Upper lobe of right lung (tissue), 1 donor: ENCODE results near the gene ROR1. TPM values are rescaled to one million over a fixed set of nuclear protein-coding genes. Genes with fewer than 3 reads are reported as not detected.

Experiments used
- ATAC-seq: fragments of 200-7000 bp; cut with Tn5 transposase; one replicate; pipeline ENCODE4 v1.9.1; 2020; ENCODE audit warnings: mild to moderate bottlenecking, moderate library complexity
- DNase-seq: peaks from one replicate; pipeline ENCODE4 v3.0.0-alpha.2; 2020
- H3K27ac ChIP-seq: fragments of 200-600 bp; one replicate; pipeline ENCODE4 v1.8.0; 2022
- H3K27me3 ChIP-seq: fragments of 200-600 bp; one replicate; pipeline ENCODE4 v1.8.0; 2022; ENCODE audit warnings: mild to moderate bottlenecking
- H3K36me3 ChIP-seq: fragments of 200-600 bp; one replicate; pipeline ENCODE4 v1.8.0; 2022
- H3K4me1 ChIP-seq: fragments of 200-600 bp; one replicate; pipeline ENCODE4 v1.8.0; 2022
- H3K4me3 ChIP-seq: fragments of 200-600 bp; one replicate; pipeline ENCODE4 v1.8.0; 2022; ENCODE audit warnings: mild to moderate bottlenecking
- H3K9me3 ChIP-seq: fragments of 200-600 bp; one replicate; pipeline ENCODE4 v1.8.0; 2022
- CTCF ChIP-seq: fragments of 200-600 bp; IDR thresholded peaks from one replicate; pipeline ENCODE4 v1.8.0; 2022; ENCODE audit warnings: antibody characterized with exemption
- intact Hi-C: fragments of 100-400 bp; cut with DNase I; formaldehyde crosslinking; loops from one replicate; pipeline ENCODE4 v1.11.0; 2022
- total RNA-seq: library from RNA; stranded (reverse); fragmentation: NEBNext Ultra II Directional; extraction: Animal tissue kit (Norgen Biotek cat#: 25700); gene quantifications from one replicate; pipeline ENCODE4 v1.2.1, GENCODE V29; 2021
- donor health status: DM: no; HTN: yes; CAD: no; lungs with severe emphysema.

ROR1 gene
- total RNA-seq, 1 donor from 2014 or later: 21.4 TPM

GRCh38 chr1:63835128-63835527, 61.3 kb downstream of the ROR1 start:
- peaks cover 3% of the 10 kb centered on the region for H3K4me1 ChIP-seq
- TF ChIP-seq CTCF: no peak
- no peaks in the 10 kb centered on the region for H3K36me3 ChIP-seq
- no peaks in the 10 kb centered on the region for H3K27me3 ChIP-seq
- H3K27ac ChIP-seq: no peak overlapping the region
- no peaks in the 10 kb centered on the region for H3K9me3 ChIP-seq
- intact Hi-C loops: no loop called here
- no peak overlapping the region for H3K4me3 ChIP-seq
- no peak for DNase-seq
- no peak for ATAC-seq

GRCh38 chr1:63836374-63836773, 62.6 kb downstream of the ROR1 start:
- TF ChIP-seq CTCF: no peak
- Histone ChIP-seq H3K4me3 (no peak overlapping the region), H3K27me3 (no peaks in the 10 kb centered on the region), H3K36me3 (no peaks in the 10 kb centered on the region), H3K27ac (no peak overlapping the region), H3K4me1 (peaks cover 3% of the 10 kb centered on the region), H3K9me3 (no peaks in the 10 kb centered on the region)
- DNase-seq: no peak
- no peak for ATAC-seq
- intact Hi-C loops: no loop called here

GRCh38 chr1:63836830-63837229, 63.0 kb downstream of the ROR1 start:
- no peak overlapping the region for H3K4me3 ChIP-seq
- no peak overlapping the region for H3K27ac ChIP-seq
- ATAC-seq (no peak), DNase-seq (no peak)
- intact Hi-C loops: no loop called here
- peaks cover 3% of the 10 kb centered on the region for H3K4me1 ChIP-seq
- no peaks in the 10 kb centered on the region for H3K27me3 ChIP-seq
- H3K36me3 ChIP-seq: no peaks in the 10 kb centered on the region
- no peaks in the 10 kb centered on the region for H3K9me3 ChIP-seq
- no peak for TF ChIP-seq CTCF

- Histone ChIP-seq H3K9me3 (no peaks in the 10 kb centered on the region), H3K27me3 (no peaks in the 10 kb centered on the region), H3K27ac (no peak overlapping the region), H3K4me1 (peaks cover 3% of the 10 kb centered on the region), H3K4me3 (no peak overlapping the region), H3K36me3 (no peaks in the 10 kb centered on the region)
- peak; percentile 19 for ATAC-seq
- no peak for DNase-seq
- TF ChIP-seq CTCF: no peak
- intact Hi-C loops: no loop called here
Measured at GRCh38 chr1:63843010-63843409, 69.2 kb downstream of the ROR1 start.

- ATAC-seq: no peak
- Histone ChIP-seq H3K36me3 (no peaks in the 10 kb centered on the region), H3K27me3 (no peaks in the 10 kb centered on the region), H3K4me3 (no peak overlapping the region), H3K27ac (no peak overlapping the region), H3K4me1 (peaks cover 3% of the 10 kb centered on the region), H3K9me3 (no peaks in the 10 kb centered on the region)
- intact Hi-C loops: no loop called here
- no peak for DNase-seq
- no peak for TF ChIP-seq CTCF
Measured at GRCh38 chr1:63843884-63844283, 70.1 kb downstream of the ROR1 start.

- Histone ChIP-seq H3K9me3 (no peaks in the 10 kb centered on the region), H3K4me1 (peaks cover 3% of the 10 kb centered on the region), H3K27ac (no peak overlapping the region), H3K4me3 (no peak overlapping the region), H3K27me3 (no peaks in the 10 kb centered on the region), H3K36me3 (no peaks in the 10 kb centered on the region)
- intact Hi-C loops: no loop called here
- DNase-seq: no peak
- TF ChIP-seq CTCF: no peak
- ATAC-seq: no peak
Measured at GRCh38 chr1:63845346-63845745, 71.5 kb downstream of the ROR1 start.
